K562 (cell line): ENCODE data around the gene HAL. TPM values are rescaled to one million over a fixed set of nuclear protein-coding genes. Genes with fewer than 3 reads are reported as not detected.

Experiments used
- ATAC-seq: fragments of 200-7000 bp; cut with Tn5 transposase; 3 replicates; pipeline ENCODE4 v1.9.1; 2020; ENCODE audit warnings: moderate library complexity
- BruUV-seq: library from RNA; stranded (reverse); fragments of 400-500 nt; replicated peaks from 2 replicates; lab custom pipeline; 2021; lab: Mats Ljungman, UMichigan
- CTCF ChIA-PET: fragments of 300-600 bp; formaldehyde crosslinking; extraction: SDS; loops from one replicate; lab custom pipeline; 2021; ENCODE audit warnings: low intra/inter-chr PET ratio; lab: Yijun Ruan, JAX
- POLR2A ChIA-PET: fragments of 300-600, 350-650 bp; sonication (Branson Sonifier 250); formaldehyde crosslinking; extraction: SDS; loops from one replicate; lab custom pipeline; 2021; ENCODE audit warnings: antibody characterized with exemption, inconsistent platforms; lab: Yijun Ruan, JAX
- DNase-seq, 4 experiments: peaks; one replicate each; pipeline versions ENCODE4 v3.0.0 to v3.0.0-alpha.2; 2011 to 2018; ENCODE audit warnings: low spot score in 3 of 4, mixed read lengths in 3 of 4; ENCODE audit errors: extremely low read depth in 1 of 4
- FAIRE-seq: peaks from 2 replicates; lab custom pipeline; 2011; peaks lifted over from hg19 to GRCh38; lab: Jason Lieb, UNC
- H2AFZ ChIP-seq: 2 replicates; pipeline ENCODE4 v1.6.0; 2011; ENCODE audit warnings: low read depth, low read length, control low read depth, inconsistent platforms
- H3K27ac ChIP-seq: fragments of 200-600 bp; 3 replicates; pipeline ENCODE4 v1.8.0; 2011; ENCODE audit warnings: low read depth, mild to moderate bottlenecking, control low read depth, inconsistent platforms, low read length, moderate library complexity, mixed read lengths; ENCODE audit errors: extremely low read depth
- H3K27me3 ChIP-seq, 2 experiments: fragments of 300-600 bp in 1 of 2; 2 replicates in 1 of 2; 3 replicates in 1 of 2; pipeline versions ENCODE4 v1.6.0 to v1.8.0; 2011; ENCODE audit warnings: inconsistent platforms in 2 of 2, low read length in 2 of 2, mild to moderate bottlenecking in 1 of 2, mixed read lengths in 1 of 2, moderate library complexity in 1 of 2; ENCODE audit not compliant: control insufficient read depth in 2 of 2, insufficient read depth in 2 of 2
- H3K36me3 ChIP-seq: fragments of 300-600 bp; 3 replicates; pipeline ENCODE4 v1.8.0; 2011; ENCODE audit warnings: mild to moderate bottlenecking, low read length, inconsistent platforms; ENCODE audit not compliant: control insufficient read depth, insufficient read depth
- H3K4me1 ChIP-seq, 2 experiments: fragments of 200-600 bp in 1 of 2; replicated peaks in 1 of 2; 2 replicates in 1 of 2; 3 replicates in 1 of 2; pipeline versions ENCODE4 v1.5.1 to v1.8.0; 2011; ENCODE audit warnings: inconsistent platforms in 2 of 2, low read length in 2 of 2, mild to moderate bottlenecking in 1 of 2, mixed read lengths in 1 of 2, moderate library complexity in 1 of 2; ENCODE audit not compliant: control insufficient read depth in 2 of 2, insufficient read depth in 2 of 2
- H3K4me2 ChIP-seq: 2 replicates; pipeline ENCODE4 v1.6.1; 2011; ENCODE audit warnings: low read length, control low read depth, inconsistent platforms, mixed read lengths; ENCODE audit not compliant: insufficient read depth
- H3K4me3 ChIP-seq: fragments of 200-600 bp; sonication (generic), shearing (Covaris generic); 2 replicates; pipeline ENCODE4 v1.5.1; 2016; ENCODE audit warnings: control low read depth, inconsistent platforms
- H3K79me2 ChIP-seq: fragments of 200-600 bp; 3 replicates; pipeline ENCODE4 v1.8.0; 2011; ENCODE audit warnings: low read length, inconsistent platforms; ENCODE audit not compliant: control insufficient read depth, insufficient read depth
- H3K9ac ChIP-seq, 2 experiments: 2 replicates each; pipeline versions ENCODE4 v1.6.0 to v1.6.1; 2011; ENCODE audit warnings: low read depth in 2 of 2, low read length in 2 of 2, control low read depth in 1 of 2, inconsistent platforms in 1 of 2, mild to moderate bottlenecking in 1 of 2, mixed read lengths in 1 of 2; ENCODE audit not compliant: insufficient read depth in 1 of 2
- H3K9me1 ChIP-seq: one replicate; pipeline ENCODE4 v1.6.0; 2011; ENCODE audit warnings: inconsistent platforms, mild to moderate bottlenecking, low read length, moderate library complexity; ENCODE audit not compliant: control insufficient read depth, insufficient read depth
- H3K9me3 ChIP-seq: replicated peaks from 2 replicates; pipeline ENCODE4 v1.5.1; 2011; ENCODE audit warnings: low read depth, low read length, inconsistent platforms; ENCODE audit not compliant: control insufficient read depth, insufficient read depth
- H4K20me1 ChIP-seq: replicated peaks from 2 replicates; pipeline ENCODE4 v1.6.1; 2011; ENCODE audit warnings: low read length, inconsistent platforms, mixed read lengths; ENCODE audit not compliant: control insufficient read depth, insufficient read depth
- CBX5 ChIP-seq: IDR thresholded peaks from 2 replicates; pipeline ENCODE4 v1.6.1; 2014; ENCODE audit warnings: low read depth, borderline replicate concordance
- HNRNPL ChIP-seq: fragments of 200-400 bp; formaldehyde crosslinking; IDR thresholded peaks from 2 replicates; pipeline ENCODE4 v1.6.1; 2017; ENCODE audit warnings: low read depth, mild to moderate bottlenecking, low read length
- POLR2B ChIP-seq: fragments of 450-650 bp; IDR thresholded peaks from 2 replicates; pipeline ENCODE4 v1.6.1; 2018; ENCODE audit warnings: low read depth; ENCODE audit not compliant: partially characterized antibody
- THRA ChIP-seq: fragments of 450-650 bp; IDR thresholded peaks from 2 replicates; pipeline ENCODE4 v1.6.1; 2017; ENCODE audit warnings: mild to moderate bottlenecking, moderate library complexity
- WGBS: fragments of 100-300 bp; shearing (Covaris generic); methylation state at CpG from one replicate; pipeline ENCODE4 v1.1.6; 2016; ENCODE audit warnings: low coverage, mixed read lengths; ENCODE audit not compliant: insufficient coverage; ENCODE audit errors: missing lambda C conversion rate; 5-methylcytosine and 5-hydroxymethylcytosine counted together
- in situ Hi-C: fragments of 300-500 bp; cut with MboI; formaldehyde crosslinking; loops from 4 replicates; pipeline ENCODE4 v1.15.0; 2018; ENCODE audit warnings: inconsistent platforms, mixed read lengths
- intact Hi-C: fragments of 100-400 bp; cut with micrococcal nuclease; formaldehyde crosslinking; loops from 2 replicates; pipeline ENCODE4 v1.14.2; 2022
- polyA plus RNA-seq, 8 experiments: library from polyadenylated mRNA; depleted of rRNA in 4 of 8; stranded (reverse) in 5 of 8; unstranded in 3 of 8; fragments of >200 nt; fragmentation: Nextera tagmentation in 2 of 8; fragmentation: Illumina TruSeq in 1 of 8; extraction: Ambion mirVana in 2 of 8; extraction: Trizol in 1 of 8; gene quantifications; 2 replicates each; pipeline versions ENCODE4 v1.2.1 to v1.2.3, GENCODE V29; 2011 to 2014; ENCODE audit warnings: inconsistent platforms in 1 of 8, missing spikeins in 1 of 8
- total RNA-seq, 7 experiments: library from RNA; depleted of rRNA in 6 of 7; stranded (reverse); fragments of >200 nt in 6 of 7; fragmentation: Illumina TruSeq in 2 of 7; extraction: Trizol in 2 of 7; gene quantifications; 2 replicates each; pipeline versions ENCODE4 v1.2.1 to v1.2.3, GENCODE V29; 2011 to 2021; ENCODE audit warnings: low replicate concordance in 1 of 7

Gene HAL
- total and polyA plus RNA-seq, 9 of the 15 experiments (the other 6 are each of a cell fraction or from before 2014, with no cell fraction given), result 0.03 to 0.36 (median 0.20) TPM; not detected in 4

- H3K4me2 ChIP-seq, result no peak overlapping the region
- intact Hi-C loops, result loop anchor here (5.0 to 10.0 kb wide), 2 partner anchors 175 to 372 kb away; no protein-coding TSS in a partner anchor
Observed at GRCh38 chr12:95997276-95997675, 1.1 kb upstream of the HAL start.

More at GRCh38 chr12:95997276-95997675, 1.1 kb upstream of the HAL start:
- Histone ChIP-seq H3K9me3 (no peaks in the 10 kb centered on the region), H3K27me3 (peaks cover 0 to 16% of the 10 kb centered on the region in 2 experiments; a peak in 3 of 5 replicates), H3K79me2 (no peaks in the 10 kb centered on the region), H3K9me1 (no peaks in the 10 kb centered on the region), H3K9ac (no peak overlapping the region), H3K4me3 (no peak overlapping the region), H3K4me1 (peaks cover 0 to 5% of the 10 kb centered on the region in 2 experiments; a peak in 1 of 5 replicates), H3K27ac (no peak overlapping the region), H4K20me1 (no peaks in the 10 kb centered on the region), H3K36me3 (no peaks in the 10 kb centered on the region), H2AFZ (no peak overlapping the region)
- ChIA-PET CTCF (no interaction called here), POLR2A (no interaction called here)
- WGBS, result 3% methylated on average over 3 of the region's 3 CpGs
- DNase-seq (no peak), ATAC-seq (no peak), FAIRE-seq (no peak)
- in situ Hi-C loops, result no loop called here
- no TSS peak for BruUV-seq
- no peak for TF ChIP-seq POLR2B
- no peak for TF ChIP-seq CBX5
- TF ChIP-seq THRA, result no peak
- TF ChIP-seq HNRNPL, result no peak
